Prostate gland (tissue), 2 donors: ENCODE results near the gene STX1A.

Source experiments
- CTCF ChIP-seq, 4 experiments: fragments of 200-600 bp in 2 of 4; fragments of 450-650 bp in 2 of 4; sonication (generic) in 2 of 4; IDR thresholded peaks; 1 replicate in 3 of 4; 2 replicates in 1 of 4; pipeline ENCODE4 v1.5.1; 2016 to 2019; ENCODE audit warnings: antibody characterized with exemption in 4 of 4, mild to moderate bottlenecking in 2 of 4, moderate library complexity in 2 of 4
- POLR2A ChIP-seq: fragments of 450-650 bp; IDR thresholded peaks from one replicate; pipeline ENCODE4 v1.6.1; 2016; ENCODE audit warnings: antibody characterized with exemption, mild to moderate bottlenecking
- POLR2AphosphoS5 ChIP-seq: sonication (generic); formaldehyde crosslinking; IDR thresholded peaks from one replicate; pipeline ENCODE4 v1.6.1; 2017; ENCODE audit warnings: antibody characterized with exemption

GRCh38 chr7:73671857-73672445 lies 47.5 kb downstream of the STX1A start:
- TF ChIP-seq CTCF (IDR thresholded peaks at IDR 0.05) = no peak
- TF ChIP-seq POLR2A = no peak
- no peak for TF ChIP-seq POLR2AphosphoS5
